HepG2 (cell line): ENCODE measurements around the gene ERLIN1. TPM values are rescaled to one million over a fixed set of nuclear protein-coding genes. Genes with fewer than 3 reads are reported as not detected.

Experiments
- ATAC-seq: fragments of 200-7000 bp; cut with Tn5 transposase; 3 replicates; pipeline ENCODE4 v1.9.1; 2020; ENCODE audit warnings: mild to moderate bottlenecking, moderate library complexity
- BruUV-seq: library from RNA; stranded (reverse); fragments of 400-500 nt; replicated peaks from 2 replicates; lab custom pipeline; 2021; lab: Mats Ljungman, UMichigan
- CTCF ChIA-PET: fragments of 300-600 bp; formaldehyde crosslinking; extraction: SDS; loops from one replicate; lab custom pipeline; 2021; ENCODE audit warnings: low total read pairs, inconsistent platforms, low intra/inter-chr PET ratio; lab: Yijun Ruan, JAX
- POLR2A ChIA-PET: fragments of 350-600 bp; sonication (Branson Sonifier 250); formaldehyde crosslinking; loops from one replicate; lab custom pipeline; 2020; ENCODE audit warnings: antibody characterized with exemption, inconsistent platforms; lab: Yijun Ruan, JAX
- DNase-seq: peaks from one replicate; pipeline ENCODE4 v3.0.0-alpha.2; 2015; ENCODE audit warnings: low spot score
- FAIRE-seq: peaks from 3 replicates; lab custom pipeline; 2011; peaks lifted over from hg19 to GRCh38; lab: Jason Lieb, UNC
- H2AFZ ChIP-seq: one replicate; pipeline ENCODE4 v1.6.1; 2011; ENCODE audit warnings: low read length, inconsistent platforms
- H3K27ac ChIP-seq: fragments of 300-600 bp; 3 replicates; pipeline ENCODE4 v1.8.0; 2011; ENCODE audit warnings: mixed run types, mild to moderate bottlenecking, mixed read lengths, low read length, inconsistent platforms; ENCODE audit not compliant: insufficient read depth; ENCODE audit errors: extremely low read length
- H3K27me3 ChIP-seq, 2 experiments: fragments of 200-600 bp in 1 of 2; 2 replicates in 1 of 2; 3 replicates in 1 of 2; pipeline versions ENCODE4 v1.6.0 to v1.8.0; 2011; ENCODE audit warnings: low read length in 2 of 2, mild to moderate bottlenecking in 2 of 2, moderate library complexity in 2 of 2, inconsistent platforms in 1 of 2; ENCODE audit not compliant: insufficient read depth in 2 of 2, control insufficient read depth in 1 of 2
- H3K36me3 ChIP-seq, 2 experiments: fragments of 200-600 bp in 1 of 2; replicated peaks in 1 of 2; 2 replicates in 1 of 2; 3 replicates in 1 of 2; pipeline versions ENCODE4 v1.5.1 to v1.8.0; 2011; ENCODE audit warnings: low read length in 2 of 2, inconsistent platforms in 1 of 2; ENCODE audit not compliant: insufficient read depth in 2 of 2, control insufficient read depth in 1 of 2
- H3K4me1 ChIP-seq: 2 replicates; pipeline ENCODE4 v1.5.1; 2012; ENCODE audit warnings: low read length, inconsistent platforms; ENCODE audit not compliant: insufficient read depth
- H3K4me2 ChIP-seq: 2 replicates; pipeline ENCODE4 v1.6.0; 2011; ENCODE audit warnings: low read depth, low read length, inconsistent platforms
- H3K4me3 ChIP-seq, 3 experiments: fragments of 200-600 bp in 1 of 3; sonication (generic), shearing (Covaris generic) in 1 of 3; replicated peaks in 1 of 3; 2 replicates each; pipeline ENCODE4 v1.5.1; 2011 to 2016; ENCODE audit warnings: low read length in 3 of 3, inconsistent platforms in 2 of 3, low read depth in 2 of 3, mild to moderate bottlenecking in 2 of 3, control low read depth in 1 of 3, mixed read lengths in 1 of 3; ENCODE audit not compliant: insufficient read depth in 1 of 3
- H3K79me2 ChIP-seq: one replicate; pipeline ENCODE4 v1.6.1; 2011; ENCODE audit warnings: low read length, inconsistent platforms; ENCODE audit not compliant: insufficient read depth
- H3K9ac ChIP-seq: 2 replicates; pipeline ENCODE4 v1.6.0; 2011; ENCODE audit warnings: mild to moderate bottlenecking, low read depth, low read length, inconsistent platforms; ENCODE audit not compliant: insufficient read depth
- H3K9me3 ChIP-seq: 2 replicates; pipeline ENCODE4 v1.5.1; 2012; ENCODE audit warnings: mild to moderate bottlenecking, low read length
- H4K20me1 ChIP-seq: 2 replicates; pipeline ENCODE4 v1.6.0; 2011; ENCODE audit warnings: inconsistent platforms, mild to moderate bottlenecking, low read length, moderate library complexity; ENCODE audit not compliant: insufficient read depth
- FOXM1 ChIP-seq: sonication (generic); formaldehyde crosslinking; IDR thresholded peaks from 2 replicates; pipeline ENCODE4 v1.5.0; 2020; ENCODE audit warnings: missing genetic modification reagents
- MAFK ChIP-seq, 2 experiments: IDR thresholded peaks in 1 of 2; conservative IDR thresholded peaks in 1 of 2; 2 replicates each; pipeline ENCODE4 v1.6.1; 2011; ENCODE audit warnings: improper control_type of control experiment in 2 of 2, low read length in 2 of 2
- ZNF121 ChIP-seq: sonication (generic); formaldehyde crosslinking; IDR thresholded peaks from 2 replicates; pipeline ENCODE4 v1.5.0; 2020; ENCODE audit warnings: mild to moderate bottlenecking, missing genetic modification reagents
- WGBS: methylation state at CpG from one replicate; pipeline ENCODE4 v1.1.6; 2017; ENCODE audit warnings: low lambda C conversion rate; 5-methylcytosine and 5-hydroxymethylcytosine counted together
- in situ Hi-C: cut with HindIII; loops from 2 replicates; pipeline ENCODE4 v1.10.0; 2017; ENCODE audit warnings: low pct_unique_long_range_greater_than_20kb; ENCODE audit not compliant: extremely low pct_ligation_motif_present
- intact Hi-C: fragments of 100-400 bp; cut with micrococcal nuclease; formaldehyde crosslinking; loops from one replicate; pipeline ENCODE4 v1.10.0; 2022; ENCODE audit not compliant: unreplicated experiment
- polyA plus RNA-seq, 8 experiments: library from polyadenylated mRNA; depleted of rRNA in 3 of 8; stranded (reverse) in 7 of 8; unstranded in 1 of 8; fragments of >200 nt; fragmentation: Illumina TruSeq in 4 of 8; extraction: Trizol in 4 of 8; gene quantifications; 2 replicates each; pipeline versions ENCODE4 v1.2.1 to v1.2.3, GENCODE V29; 2011 to 2016; ENCODE audit warnings: low read depth in 4 of 8, missing spikeins in 1 of 8, mixed read lengths in 1 of 8; ENCODE audit not compliant: insufficient read depth in 1 of 8
- total RNA-seq, 5 experiments: library from RNA; depleted of rRNA; stranded (reverse); fragments of >200 nt; fragmentation: Illumina TruSeq; extraction: Trizol; gene quantifications; 2 replicates each; pipeline ENCODE4 v1.2.3, GENCODE V29; 2016; ENCODE audit warnings: low read depth in 1 of 5
- TF ChIP-seq, protein P1 (sequence below): sonication (generic); formaldehyde crosslinking; IDR thresholded peaks from 2 replicates; pipeline ENCODE4 v1.8.0; 2022; ENCODE audit warnings: missing genetic modification reagents, mild to moderate bottlenecking, borderline replicate concordance

The ERLIN1 gene
- total and polyA plus RNA-seq, 2 of the 13 experiments (the other 11 are each of a cell fraction or from before 2014, with no cell fraction given) = 56.8 to 69.3 TPM

DNA sequence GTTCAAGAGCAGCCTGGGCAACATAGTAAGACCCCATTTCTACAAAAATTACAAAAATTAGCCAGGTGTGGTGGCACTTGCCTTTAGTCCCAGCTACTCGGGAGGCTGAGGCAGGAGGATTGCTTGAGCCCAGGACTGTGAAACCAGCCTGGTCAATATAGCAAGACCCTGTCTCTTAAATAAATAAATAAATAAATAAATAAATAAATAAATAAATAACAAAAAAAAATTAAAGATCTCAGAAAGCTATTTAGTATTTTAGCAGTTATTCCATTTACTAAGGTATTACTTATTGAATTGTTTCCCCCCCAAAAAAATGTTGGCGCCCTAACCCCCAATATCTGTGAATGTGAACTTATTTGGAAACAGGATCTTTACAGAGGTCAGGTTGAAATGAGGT lies 53.4 kb downstream of the ERLIN1 start:
- Histone ChIP-seq H3K9ac (no peak overlapping the region), H3K36me3 (no peaks in the 10 kb centered on the region), H2AFZ (no peak overlapping the region), H3K27ac (no peak overlapping the region), H3K79me2 (no peaks in the 10 kb centered on the region), H3K4me2 (no peak overlapping the region), H3K27me3 (no peaks in the 10 kb centered on the region), H3K4me3 (no peak overlapping the region), H4K20me1 (no peaks in the 10 kb centered on the region), H3K4me1 (peaks cover 29% of the 10 kb centered on the region), H3K9me3 (peaks cover 9% of the 10 kb centered on the region)
- no TSS peak for BruUV-seq
- ATAC-seq (no peak), DNase-seq (no peak), FAIRE-seq (no peak)
- in situ Hi-C loops (no loop called here), intact Hi-C loops (no loop called here)
- 66% methylated on average over 2 of the region's 2 CpGs for WGBS
- TF ChIP-seq ZNF121 (CRISPR knock-in tag) = 0 out of 2 replicates have a peak, but pooled peaks have one; percentile 41
- no peak for TF ChIP-seq FOXM1 (CRISPR knock-in tag)
- ChIA-PET POLR2A (no interaction called here), CTCF (no interaction called here)

- intact Hi-C loops (no loop called here), in situ Hi-C loops (no loop called here)
- H3K36me3 ChIP-seq = no peaks in the 10 kb centered on the region
- H3K79me2 ChIP-seq = no peaks in the 10 kb centered on the region
- no TSS peak for BruUV-seq
- 63% methylated on average over 3 of the region's 3 CpGs for WGBS
- ChIA-PET POLR2A (no interaction called here), CTCF (no interaction called here)
- no peak for FAIRE-seq
- H3K4me2 ChIP-seq = no peak overlapping the region
- no peak overlapping the region for H3K9ac ChIP-seq
- H3K27me3 ChIP-seq = no peaks in the 10 kb centered on the region
- no peaks in the 10 kb centered on the region for H4K20me1 ChIP-seq
- H3K27ac ChIP-seq = no peak overlapping the region
- peaks cover 9% of the 10 kb centered on the region for H3K9me3 ChIP-seq
- TF ChIP-seq, protein P1, sequence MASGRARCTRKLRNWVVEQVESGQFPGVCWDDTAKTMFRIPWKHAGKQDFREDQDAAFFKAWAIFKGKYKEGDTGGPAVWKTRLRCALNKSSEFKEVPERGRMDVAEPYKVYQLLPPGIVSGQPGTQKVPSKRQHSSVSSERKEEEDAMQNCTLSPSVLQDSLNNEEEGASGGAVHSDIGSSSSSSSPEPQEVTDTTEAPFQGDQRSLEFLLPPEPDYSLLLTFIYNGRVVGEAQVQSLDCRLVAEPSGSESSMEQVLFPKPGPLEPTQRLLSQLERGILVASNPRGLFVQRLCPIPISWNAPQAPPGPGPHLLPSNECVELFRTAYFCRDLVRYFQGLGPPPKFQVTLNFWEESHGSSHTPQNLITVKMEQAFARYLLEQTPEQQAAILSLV (CRISPR knock-in tag) = no peak
- TF ChIP-seq MAFK (conservative IDR thresholded peaks at IDR 0.05 in 1 of 2, IDR thresholded peaks at IDR 0.05 in 1 of 2; ENCODE audit: low read length in 2 of 2) = no peak
- no peak overlapping the region for H3K4me3 ChIP-seq
- no peak for ATAC-seq
- no peak for DNase-seq
- H2AFZ ChIP-seq = no peak overlapping the region
- H3K4me1 ChIP-seq = peaks cover 29% of the 10 kb centered on the region
Observed at GRCh38 chr10:100131571-100131970, 54.3 kb downstream of the ERLIN1 start.
